Epithelial cell of esophagus (primary cell): Measurements from ENCODE around the gene UBE2Q1.
A peak's percentile ranks its signal among the peaks of the same experiment; 100 is the strongest.

Experiments used
- DNase-seq: peaks from one replicate; pipeline ENCODE4 v3.0.0; 2010; ENCODE audit warnings: low read depth
- H3K4me3 ChIP-seq: 2 replicates; pipeline ENCODE4 v1.5.1; 2011; ENCODE audit warnings: mild to moderate bottlenecking, low read length, control low read depth
- TF ChIP-seq, protein P1 (sequence below): IDR thresholded peaks from 2 replicates; pipeline ENCODE4 v1.5.1; 2011; ENCODE audit warnings: low read depth, mild to moderate bottlenecking, low read length, control low read depth, inconsistent platforms; ENCODE audit not compliant: insufficient read depth; ENCODE audit errors: missing control alignments

The UBE2Q1 gene

GRCh38 chr1:154557939-154558719 is at the start of gene UBE2Q1:
Gene UBE2Q1, minus strand, starts transcription at chr1:154558662. Its CDS starts 109 bp downstream, at chr1:154558553.
- H3K4me3 ChIP-seq, result peak within 1 kb of the TSS; percentile 82
- TF ChIP-seq, protein P1, sequence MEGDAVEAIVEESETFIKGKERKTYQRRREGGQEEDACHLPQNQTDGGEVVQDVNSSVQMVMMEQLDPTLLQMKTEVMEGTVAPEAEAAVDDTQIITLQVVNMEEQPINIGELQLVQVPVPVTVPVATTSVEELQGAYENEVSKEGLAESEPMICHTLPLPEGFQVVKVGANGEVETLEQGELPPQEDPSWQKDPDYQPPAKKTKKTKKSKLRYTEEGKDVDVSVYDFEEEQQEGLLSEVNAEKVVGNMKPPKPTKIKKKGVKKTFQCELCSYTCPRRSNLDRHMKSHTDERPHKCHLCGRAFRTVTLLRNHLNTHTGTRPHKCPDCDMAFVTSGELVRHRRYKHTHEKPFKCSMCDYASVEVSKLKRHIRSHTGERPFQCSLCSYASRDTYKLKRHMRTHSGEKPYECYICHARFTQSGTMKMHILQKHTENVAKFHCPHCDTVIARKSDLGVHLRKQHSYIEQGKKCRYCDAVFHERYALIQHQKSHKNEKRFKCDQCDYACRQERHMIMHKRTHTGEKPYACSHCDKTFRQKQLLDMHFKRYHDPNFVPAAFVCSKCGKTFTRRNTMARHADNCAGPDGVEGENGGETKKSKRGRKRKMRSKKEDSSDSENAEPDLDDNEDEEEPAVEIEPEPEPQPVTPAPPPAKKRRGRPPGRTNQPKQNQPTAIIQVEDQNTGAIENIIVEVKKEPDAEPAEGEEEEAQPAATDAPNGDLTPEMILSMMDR, result no peak
- DNase-seq, result peak; percentile 42

DNA sequence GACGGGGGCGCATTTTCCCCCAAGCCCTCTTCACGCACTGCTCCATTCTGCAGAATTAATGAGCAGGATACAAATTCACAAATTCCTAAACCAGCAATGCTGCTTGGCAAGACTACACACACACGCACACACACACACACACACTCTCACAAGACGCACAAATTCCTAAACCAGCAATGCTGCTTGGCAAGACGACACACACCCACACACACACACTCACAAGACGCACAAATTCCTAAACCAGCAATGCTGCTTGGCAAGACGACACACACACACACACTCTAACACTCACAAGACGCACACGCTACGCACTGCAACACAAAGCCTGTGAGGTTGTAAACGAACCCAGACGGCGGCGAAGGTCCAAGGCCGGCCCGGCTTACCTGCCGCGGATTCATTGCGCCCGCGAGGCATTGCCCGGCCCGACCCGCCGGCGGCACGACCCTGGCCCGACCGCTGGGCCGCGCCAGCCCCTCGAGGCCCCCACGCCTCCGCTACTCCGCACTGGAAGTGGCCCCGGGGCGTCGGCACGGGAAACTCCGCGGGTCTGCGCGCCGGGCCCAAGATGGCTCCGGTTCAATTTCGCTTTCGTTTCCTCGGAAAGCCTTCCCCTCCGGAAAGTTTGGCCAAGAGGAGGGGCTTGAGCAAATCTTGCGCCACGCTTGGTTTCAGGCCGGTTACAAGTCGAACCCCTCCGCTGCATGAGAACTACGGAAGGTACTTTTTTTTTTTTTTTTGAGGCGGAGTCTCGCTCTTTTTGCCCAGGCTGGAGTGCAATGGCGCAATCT is 49.3 kb upstream of the UBE2Q1 start, which contains the start of gene ADAR:
Gene ADAR, minus strand, starts transcription at position 578 of the 788 bp plus-strand sequence. Its CDS starts 180 bp downstream, at position 398.
- TF ChIP-seq, protein P1, result no peak
- H3K4me3 ChIP-seq, result peak within 1 kb of the TSS; percentile 76

GRCh38 chr1:154607106-154607608 is 48.7 kb upstream of the UBE2Q1 start:
- H3K4me3 ChIP-seq, result peak overlapping the region; percentile 76
- TF ChIP-seq, protein P1, result no peak
- peak; percentile 42 for DNase-seq

More for the DNA sequence above, 49.3 kb upstream of the UBE2Q1 start, which contains the start of gene ADAR:
- peak; percentile 97 for DNase-seq

GRCh38 chr1:154605534-154605933 is 47.1 kb upstream of the UBE2Q1 start:
- TF ChIP-seq, protein P1, result no peak
- no peak overlapping the region for H3K4me3 ChIP-seq
- DNase-seq, result no peak

DNA sequence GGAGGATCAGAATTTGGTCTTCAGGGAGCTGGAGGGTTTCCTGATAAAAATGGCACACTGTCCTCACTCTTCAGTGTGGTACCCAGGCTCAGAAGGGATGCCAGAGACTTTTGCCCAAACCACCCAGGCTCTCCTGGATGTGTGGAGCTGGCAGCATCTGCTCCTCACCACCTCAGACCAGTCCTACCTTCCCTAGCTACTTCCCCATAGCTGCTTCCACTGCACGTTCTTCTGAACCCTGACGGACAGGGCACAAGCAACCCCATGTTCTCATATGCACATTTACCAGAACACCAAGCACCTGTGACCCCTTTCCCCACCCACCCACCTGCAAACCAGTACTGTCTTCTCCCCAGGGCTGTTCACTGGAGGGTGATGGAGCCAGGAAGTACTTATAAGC is 44.9 kb upstream of the UBE2Q1 start:
- TF ChIP-seq, protein P1, result no peak
- no peak overlapping the region for H3K4me3 ChIP-seq
- DNase-seq, result no peak

DNA sequence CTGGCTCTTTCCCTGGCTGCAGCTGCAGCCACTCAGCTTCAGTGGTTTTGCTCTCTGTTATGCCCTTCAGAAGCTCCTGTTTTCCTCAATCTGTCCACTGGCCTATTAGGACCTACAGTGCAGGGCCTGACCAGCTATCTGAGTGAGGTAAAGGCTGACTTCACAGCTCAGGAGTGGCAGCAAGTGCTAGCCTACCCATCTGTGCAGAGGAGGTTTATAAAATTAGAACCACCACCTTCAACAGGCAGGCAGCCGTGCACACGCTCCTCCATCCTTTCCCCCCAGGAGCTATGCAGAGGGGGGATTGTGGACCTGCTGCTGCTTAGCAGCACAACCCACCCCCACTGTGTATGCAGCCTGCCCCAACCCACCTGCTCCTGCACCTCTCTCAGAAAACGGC is 41.2 kb upstream of the UBE2Q1 start:
- DNase-seq, result no peak
- TF ChIP-seq, protein P1, result no peak
- H3K4me3 ChIP-seq, result no peak overlapping the region
